Endothelial cell of umbilical vein (primary cell): ENCODE results near the gene HSPB2. TPM values are rescaled to one million over a fixed set of nuclear protein-coding genes. Genes with fewer than 3 reads are reported as not detected.

ENCODE experiments used
- BruUV-seq: library from RNA; stranded (reverse); fragments of 400-500 nt; replicated peaks from 2 replicates; lab custom pipeline; 2021; lab: Mats Ljungman, UMichigan
- CTCF ChIA-PET: fragments of 300-600, 350-600 bp; sonication (Branson Sonifier 250); formaldehyde crosslinking; loops from one replicate; lab custom pipeline; 2021; ENCODE audit warnings: antibody characterized with exemption, inconsistent platforms; lab: Charles Lee
- POLR2A ChIA-PET: fragments of 300-600, 350-600 bp; sonication (Branson Sonifier 250); formaldehyde crosslinking; loops from one replicate; lab custom pipeline; 2021; ENCODE audit warnings: antibody characterized with exemption, inconsistent platforms; lab: Charles Lee
- DNase-seq: peaks from one replicate; pipeline ENCODE4 v3.0.0-alpha.2; 2011; ENCODE audit warnings: low read depth, low spot score
- FAIRE-seq: peaks from 2 replicates; lab custom pipeline; 2011; peaks lifted over from hg19 to GRCh38; lab: Jason Lieb, UNC
- H2AFZ ChIP-seq: 2 replicates; pipeline ENCODE4 v1.6.0; 2012; ENCODE audit warnings: low read depth, low read length, control low read depth, inconsistent platforms
- H3K27ac ChIP-seq: 2 replicates; pipeline ENCODE4 v1.5.1; 2011; ENCODE audit warnings: low read depth, mild to moderate bottlenecking, control low read depth, low read length, moderate library complexity; ENCODE audit not compliant: insufficient read depth
- H3K27me3 ChIP-seq, 2 experiments: 2 replicates each; pipeline versions ENCODE4 v1.6.0 to v1.6.1; 2011; ENCODE audit warnings: low read length in 2 of 2, mixed read lengths in 1 of 2; ENCODE audit not compliant: control insufficient read depth in 2 of 2, insufficient read depth in 2 of 2
- H3K36me3 ChIP-seq, 2 experiments: 2 replicates in 1 of 2; 3 replicates in 1 of 2; pipeline ENCODE4 v1.5.1; 2011; ENCODE audit warnings: low read length in 2 of 2, mild to moderate bottlenecking in 1 of 2, moderate library complexity in 1 of 2; ENCODE audit not compliant: control insufficient read depth in 2 of 2, insufficient read depth in 2 of 2; ENCODE audit errors: extremely low read depth in 1 of 2
- H3K4me1 ChIP-seq: 3 replicates; pipeline ENCODE4 v1.5.1; 2011; ENCODE audit warnings: mild to moderate bottlenecking, low read length; ENCODE audit not compliant: control insufficient read depth, insufficient read depth; ENCODE audit errors: extremely low read depth
- H3K4me2 ChIP-seq: 2 replicates; pipeline ENCODE4 v1.6.1; 2011; ENCODE audit warnings: low read length, control low read depth, mixed read lengths; ENCODE audit not compliant: insufficient read depth
- H3K4me3 ChIP-seq, 3 experiments: fragments of 200-600 bp in 1 of 3; sonication (generic), shearing (Covaris generic) in 1 of 3; replicated peaks in 1 of 3; 2 replicates each; pipeline ENCODE4 v1.5.1; 2011 to 2016; ENCODE audit warnings: control low read depth in 3 of 3, low read length in 3 of 3, mild to moderate bottlenecking in 2 of 3, inconsistent platforms in 1 of 3, low read depth in 1 of 3, moderate library complexity in 1 of 3; ENCODE audit not compliant: insufficient read depth in 1 of 3
- H3K79me2 ChIP-seq: 2 replicates; pipeline ENCODE4 v1.6.0; 2012; ENCODE audit warnings: low read length, inconsistent platforms; ENCODE audit not compliant: control insufficient read depth, insufficient read depth
- H3K9ac ChIP-seq: replicated peaks from 2 replicates; pipeline ENCODE3; 2011; ENCODE audit warnings: low read length, control low read depth; ENCODE audit not compliant: insufficient read depth; ENCODE audit errors: extremely low read depth
- H3K9me1 ChIP-seq: replicated peaks from 3 replicates; pipeline ENCODE4 v1.6.0; 2011; ENCODE audit warnings: mild to moderate bottlenecking, low read length; ENCODE audit not compliant: control insufficient read depth, insufficient read depth; ENCODE audit errors: extremely low read depth
- H3K9me3 ChIP-seq: replicated peaks from 2 replicates; pipeline ENCODE4 v1.5.1; 2012; ENCODE audit warnings: low read length, inconsistent platforms; ENCODE audit not compliant: control insufficient read depth, insufficient read depth
- H4K20me1 ChIP-seq: replicated peaks from 2 replicates; pipeline ENCODE3; 2011; ENCODE audit warnings: mild to moderate bottlenecking, low read length; ENCODE audit not compliant: control insufficient read depth, insufficient read depth; ENCODE audit errors: extremely low read depth
- CTCF ChIP-seq, 2 donors: IDR thresholded peaks; 1 replicate in 1 of 2; 2 replicates in 1 of 2; pipeline ENCODE4 v1.5.1; 2011; ENCODE audit warnings: low read length in 2 of 2, mild to moderate bottlenecking in 2 of 2, moderate library complexity in 2 of 2, control low read depth in 1 of 2, inconsistent platforms in 1 of 2, low read depth in 1 of 2; ENCODE audit not compliant: insufficient read depth in 1 of 2; ENCODE audit errors: extremely low read depth in 1 of 2
- EZH2 ChIP-seq: IDR thresholded peaks from 2 replicates; pipeline ENCODE4 v1.6.1; 2012; ENCODE audit warnings: borderline replicate concordance, low read depth, mild to moderate bottlenecking, moderate library complexity, low read length, inconsistent platforms; ENCODE audit not compliant: severe bottlenecking
- FOS ChIP-seq: IDR thresholded peaks from 2 replicates; pipeline ENCODE4 v1.6.1; 2011; ENCODE audit warnings: mild to moderate bottlenecking, low read length, moderate library complexity, borderline replicate concordance; ENCODE audit not compliant: insufficient read depth
- GATA2 ChIP-seq: IDR thresholded peaks from 2 replicates; pipeline ENCODE4 v1.7.0; 2011; ENCODE audit warnings: low read depth, mild to moderate bottlenecking, moderate library complexity, mixed read lengths, low read length; ENCODE audit not compliant: insufficient read length, insufficient read depth
- JUN ChIP-seq: IDR thresholded peaks from 2 replicates; pipeline ENCODE4 v1.6.1; 2011; ENCODE audit warnings: borderline replicate concordance, low read depth; ENCODE audit not compliant: insufficient read length, insufficient read depth
- MAX ChIP-seq: IDR thresholded peaks from 2 replicates; pipeline ENCODE4 v1.6.1; 2011; ENCODE audit not compliant: insufficient read depth, insufficient read length
- MYC ChIP-seq: IDR thresholded peaks from one replicate; pipeline ENCODE4 v1.6.1; 2011; ENCODE audit warnings: mild to moderate bottlenecking, low read depth, low read length
- POLR2A ChIP-seq: IDR thresholded peaks from 2 replicates; pipeline ENCODE4 v1.6.1; 2012; ENCODE audit warnings: low read depth, mild to moderate bottlenecking, control low read depth, low read length
- POLR2AphosphoS5 ChIP-seq: IDR thresholded peaks from 2 replicates; pipeline ENCODE4 v1.6.1; 2012; ENCODE audit warnings: low read depth, mild to moderate bottlenecking, control low read depth, low read length, moderate library complexity; ENCODE audit not compliant: insufficient read depth
- dilution Hi-C: fragments of 300-500 bp; cut with MboI; formaldehyde crosslinking; loops from one replicate; pipeline ENCODE4 v1.15.0; 2019; ENCODE audit warnings: low sequenced_read_pairs; ENCODE audit not compliant: extremely low pct_ligation_motif_present
- intact Hi-C: fragments of 100-400 bp; cut with micrococcal nuclease; formaldehyde crosslinking; loops from one replicate; pipeline ENCODE4 v1.10.0; 2022
- polyA plus RNA-seq, 4 experiments: library from polyadenylated mRNA; depleted of rRNA in 3 of 4; stranded (reverse) in 3 of 4; unstranded in 1 of 4; fragments of >200 nt; gene quantifications; 2 replicates each; pipeline versions ENCODE4 v1.2.1 to v1.2.3, GENCODE V29; 2011 to 2012; ENCODE audit warnings: missing spikeins in 1 of 4
- total RNA-seq: library from RNA; stranded (reverse); gene quantifications from 2 replicates; pipeline ENCODE4 v1.2.3, GENCODE V29; 2021

The HSPB2 gene
- total and polyA plus RNA-seq, 2 donors (not counting 3 experiments of a cell fraction or from before 2014, with no cell fraction given), result not detected

DNA sequence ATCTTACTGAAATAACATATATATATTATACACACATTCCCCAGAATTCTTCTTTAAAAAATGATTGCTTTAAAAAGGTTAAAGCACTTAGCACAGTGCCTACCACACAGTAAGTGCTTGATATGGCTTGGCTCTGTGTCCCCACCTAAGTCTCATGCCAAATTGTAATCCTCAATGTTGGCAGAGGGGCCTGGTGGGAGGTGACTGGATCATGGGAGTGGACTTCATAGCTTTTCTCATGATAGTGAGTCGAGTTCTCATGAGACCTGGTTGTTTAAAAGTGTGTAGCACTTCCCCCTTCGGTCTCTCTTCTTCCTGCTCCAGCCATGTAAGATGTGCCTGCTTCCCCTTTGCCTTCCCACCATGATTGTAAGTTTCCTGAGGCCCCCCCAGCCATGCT is 7.1 kb upstream of the HSPB2 start:
- no peaks in the 10 kb centered on the region for H3K9me1 ChIP-seq
- H3K27ac ChIP-seq, result no peak overlapping the region
- ChIA-PET POLR2A (no interaction called here), CTCF (interaction anchor here (1.3 kb wide), 1 partner anchor 76 kb away, joined by 3 read pairs; no protein-coding TSS in a partner anchor)
- no peaks in the 10 kb centered on the region for H3K79me2 ChIP-seq
- H3K27me3 ChIP-seq, result peaks cover 3 to 8% of the 10 kb centered on the region in 2 experiments
- no peak overlapping the region for H3K4me3 ChIP-seq
- H3K36me3 ChIP-seq, result no peaks in the 10 kb centered on the region
- no peak overlapping the region for H2AFZ ChIP-seq
- no TSS peak for BruUV-seq
- H3K4me1 ChIP-seq, result no peaks in the 10 kb centered on the region
- no peak overlapping the region for H3K9ac ChIP-seq
- H4K20me1 ChIP-seq, result no peaks in the 10 kb centered on the region
- no peak overlapping the region for H3K4me2 ChIP-seq
- intact Hi-C loops (no loop called here), dilution Hi-C loops (no loop called here)
- FAIRE-seq (no peak), DNase-seq (no peak)
- H3K9me3 ChIP-seq, result no peaks in the 10 kb centered on the region
- TF ChIP-seq MAX (no peak), POLR2AphosphoS5 (no peak), EZH2 (no peak), CTCF (IDR thresholded peaks at IDR 0.05; ENCODE audit: extremely low read depth in 1 of 2, insufficient read depth in 1 of 2, low read depth in 1 of 2, low read length in 2 of 2) (no peak), JUN (no peak), MYC (no peak), GATA2 (no peak), POLR2A (no peak), FOS (no peak)
